Measurements from ENCODE around the gene IGF2.
A peak's percentile ranks its signal among the peaks of the same experiment; 100 is the strongest.

Gene IGF2

DNA sequence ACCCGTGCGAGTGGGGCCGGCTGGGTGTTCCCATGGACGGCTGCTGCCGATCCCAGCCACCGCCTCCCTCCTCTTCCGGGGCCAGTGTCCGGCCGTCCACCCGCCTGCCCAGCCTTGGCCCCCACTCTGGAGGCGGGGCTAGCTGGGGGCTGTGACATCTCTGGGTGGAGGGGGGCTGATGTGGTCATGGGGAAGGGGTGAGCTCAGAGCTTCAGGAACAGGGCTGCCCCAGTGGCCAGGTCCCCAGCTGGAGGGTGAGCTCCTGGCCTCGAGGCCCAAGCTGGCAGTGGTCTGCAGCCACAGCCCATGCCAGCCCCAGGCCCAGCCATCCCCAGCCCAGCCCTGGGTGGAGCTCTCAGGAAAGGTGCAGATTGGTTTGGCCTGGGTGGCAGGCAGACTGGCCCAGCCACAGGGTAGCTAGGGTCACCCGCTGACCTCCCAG, 19.1 kb upstream of the IGF2 start:
- no peak overlapping the region for H3K4me3 ChIP-seq (ENCODE audit: low read depth, low read length)
- no peak for DNase-seq (ENCODE audit: low read depth)
- TF ChIP-seq, protein P1, sequence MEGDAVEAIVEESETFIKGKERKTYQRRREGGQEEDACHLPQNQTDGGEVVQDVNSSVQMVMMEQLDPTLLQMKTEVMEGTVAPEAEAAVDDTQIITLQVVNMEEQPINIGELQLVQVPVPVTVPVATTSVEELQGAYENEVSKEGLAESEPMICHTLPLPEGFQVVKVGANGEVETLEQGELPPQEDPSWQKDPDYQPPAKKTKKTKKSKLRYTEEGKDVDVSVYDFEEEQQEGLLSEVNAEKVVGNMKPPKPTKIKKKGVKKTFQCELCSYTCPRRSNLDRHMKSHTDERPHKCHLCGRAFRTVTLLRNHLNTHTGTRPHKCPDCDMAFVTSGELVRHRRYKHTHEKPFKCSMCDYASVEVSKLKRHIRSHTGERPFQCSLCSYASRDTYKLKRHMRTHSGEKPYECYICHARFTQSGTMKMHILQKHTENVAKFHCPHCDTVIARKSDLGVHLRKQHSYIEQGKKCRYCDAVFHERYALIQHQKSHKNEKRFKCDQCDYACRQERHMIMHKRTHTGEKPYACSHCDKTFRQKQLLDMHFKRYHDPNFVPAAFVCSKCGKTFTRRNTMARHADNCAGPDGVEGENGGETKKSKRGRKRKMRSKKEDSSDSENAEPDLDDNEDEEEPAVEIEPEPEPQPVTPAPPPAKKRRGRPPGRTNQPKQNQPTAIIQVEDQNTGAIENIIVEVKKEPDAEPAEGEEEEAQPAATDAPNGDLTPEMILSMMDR (IDR thresholded peaks at IDR 0.05; ENCODE audit: low read depth, low read length, missing control alignments), result no peak

DNA sequence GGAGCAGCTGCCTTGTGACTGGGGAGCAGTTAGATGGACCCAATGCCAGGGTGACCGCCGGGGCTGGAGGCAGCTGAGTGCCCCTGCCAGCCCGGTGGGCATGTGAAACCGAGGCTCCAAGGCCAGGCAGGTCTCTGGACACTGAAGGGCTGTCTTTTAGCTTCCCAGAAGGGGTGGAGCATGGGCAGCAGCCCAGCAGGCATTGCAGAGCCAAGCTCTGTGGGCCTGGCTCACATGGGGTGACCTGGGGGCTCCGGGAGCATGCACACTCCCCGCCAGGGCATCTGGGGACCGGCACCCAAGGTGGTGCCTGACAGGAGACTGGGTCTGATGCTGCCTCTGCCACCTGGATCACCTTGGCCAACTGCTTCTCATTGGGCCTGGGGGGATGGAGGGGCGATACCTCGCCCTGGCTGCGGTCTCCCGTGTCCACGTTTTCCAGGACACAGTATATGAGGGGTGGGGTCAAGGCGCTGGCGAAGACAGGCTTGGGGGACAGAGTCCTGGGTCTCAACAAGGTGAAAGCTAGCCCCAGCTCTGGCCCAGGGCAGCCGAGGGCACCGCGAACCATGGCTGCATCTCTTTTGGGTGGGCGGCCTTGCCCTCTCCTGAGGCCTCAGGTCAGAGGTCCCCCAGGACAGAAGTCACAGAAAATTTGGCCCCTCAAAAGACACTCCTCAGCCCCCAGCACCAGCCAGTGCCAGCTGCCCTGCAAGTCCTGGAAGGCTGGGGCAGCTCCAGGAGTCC, 18.3 kb upstream of the IGF2 start:
- no peak for DNase-seq (ENCODE audit: low read depth)
- no peak overlapping the region for H3K4me3 ChIP-seq (ENCODE audit: low read depth, low read length)
- TF ChIP-seq, protein P1 (IDR thresholded peaks at IDR 0.05; ENCODE audit: low read depth, low read length, missing control alignments), result no peak

DNA sequence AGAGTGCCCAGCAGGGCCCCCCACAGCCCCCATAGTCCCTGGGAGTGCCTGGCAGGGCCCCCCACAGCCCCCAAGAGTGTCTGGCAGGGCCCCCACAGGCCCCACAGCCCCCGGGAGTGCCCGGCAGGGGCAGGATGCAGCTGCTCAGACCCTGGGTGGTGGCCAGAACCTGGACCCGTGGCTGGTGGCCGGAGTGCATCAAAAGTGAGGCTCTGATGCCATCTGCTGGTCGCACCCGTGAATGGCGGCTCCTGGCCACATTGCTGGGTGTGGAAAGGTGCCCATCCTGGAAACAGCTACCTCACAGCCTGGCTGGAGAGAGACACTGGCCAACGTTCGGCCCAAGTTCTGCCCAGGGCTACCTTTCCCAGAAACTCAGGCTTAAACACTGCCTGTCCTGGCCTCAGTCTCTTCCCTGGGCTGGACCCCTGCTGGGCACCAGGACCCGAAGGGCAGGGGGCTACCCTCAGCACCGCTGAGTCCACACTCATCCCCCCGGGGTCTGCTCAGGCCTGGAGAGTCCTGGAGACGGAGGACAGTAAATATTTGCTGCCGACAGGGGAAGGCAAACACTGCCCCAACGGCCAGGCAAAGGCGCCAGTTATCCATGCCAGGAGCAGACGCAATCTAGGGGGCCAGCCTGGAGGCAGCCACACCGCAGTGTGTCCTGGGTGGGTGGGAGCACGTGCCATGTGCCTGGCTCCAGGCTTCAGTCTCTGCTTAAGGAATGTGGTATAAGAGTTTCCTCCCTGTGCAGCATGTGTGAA, 17.4 kb upstream of the IGF2 start:
- no peak overlapping the region for H3K4me3 ChIP-seq (ENCODE audit: low read depth, low read length)
- no peak for DNase-seq (ENCODE audit: low read depth)
- TF ChIP-seq, protein P1 (IDR thresholded peaks at IDR 0.05; ENCODE audit: low read depth, low read length, missing control alignments), result peak; percentile 81

DNA sequence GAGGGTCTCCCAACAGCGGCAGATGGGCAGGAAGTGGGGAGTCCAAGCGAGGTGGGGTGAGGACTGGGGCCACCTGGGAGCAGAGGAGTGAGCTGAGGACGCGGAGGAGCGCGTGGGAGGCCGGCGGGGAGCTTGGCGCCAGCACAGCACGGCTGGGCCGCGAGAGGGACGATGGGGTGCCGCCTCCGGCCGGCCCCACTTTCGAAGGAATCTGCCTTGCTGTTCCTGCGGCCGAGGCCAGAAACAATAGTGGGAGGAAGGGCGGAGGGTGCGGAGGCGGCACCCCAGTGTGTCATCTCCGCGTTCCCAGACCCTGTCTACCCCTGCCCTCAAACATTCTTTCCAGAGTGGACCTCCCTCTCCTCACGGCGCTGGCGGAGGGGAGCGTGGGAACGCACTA, 16.3 kb upstream of the IGF2 start:
- TF ChIP-seq, protein P1 (IDR thresholded peaks at IDR 0.05; ENCODE audit: low read depth, low read length, missing control alignments), result no peak
- DNase-seq (ENCODE audit: low read depth), result no peak

DNA sequence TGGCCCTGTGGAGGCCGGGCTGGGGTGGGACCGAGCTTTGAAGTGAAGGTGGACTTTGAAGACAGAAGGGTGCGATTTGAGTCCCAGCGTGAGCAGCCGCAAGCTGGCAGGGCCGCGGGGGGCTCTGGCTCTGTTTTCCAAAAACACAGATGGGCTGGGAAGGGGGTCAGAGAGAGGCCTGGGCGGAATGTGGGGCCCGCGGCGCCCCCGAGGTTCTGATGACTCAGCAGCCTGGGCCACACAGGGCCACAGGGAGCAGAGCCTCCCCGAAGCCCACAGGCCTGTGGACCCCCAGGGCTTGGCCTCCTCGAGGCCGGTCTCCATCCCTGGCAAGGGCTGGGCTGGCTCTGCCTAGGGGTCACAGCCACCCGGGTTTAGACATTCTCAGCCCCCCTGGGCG, 15.7 kb upstream of the IGF2 start:
- TF ChIP-seq, protein P1 (IDR thresholded peaks at IDR 0.05; ENCODE audit: low read depth, low read length, missing control alignments), result no peak
- H3K4me3 ChIP-seq (ENCODE audit: low read depth, low read length), result no peak overlapping the region
- no peak for DNase-seq (ENCODE audit: low read depth)

More for the DNA sequence above, 16.3 kb upstream of the IGF2 start:
- H3K4me3 ChIP-seq (ENCODE audit: low read depth, low read length), result no peak overlapping the region

DNA sequence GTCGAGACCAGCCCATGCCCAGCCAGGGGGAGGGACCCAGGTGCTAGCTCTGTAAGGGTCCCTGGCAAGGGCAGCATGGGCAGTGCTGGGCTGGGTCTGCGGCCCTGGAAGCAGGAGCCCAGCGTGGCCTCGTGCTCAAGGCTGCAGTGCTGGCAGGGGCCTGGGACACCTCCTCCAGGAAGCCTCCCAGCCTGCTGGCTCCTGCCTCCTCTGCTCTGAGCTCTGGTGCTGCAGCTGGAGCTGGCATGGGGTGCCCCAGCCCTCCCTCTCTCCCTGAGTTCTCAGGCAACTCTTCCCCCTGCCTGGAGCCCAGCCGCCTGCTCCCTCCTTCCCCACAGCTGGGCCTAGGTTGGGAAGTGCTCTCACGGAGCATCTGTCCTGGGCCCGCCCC, 15.0 kb upstream of the IGF2 start:
- no peak for DNase-seq (ENCODE audit: low read depth)
- TF ChIP-seq, protein P1 (IDR thresholded peaks at IDR 0.05; ENCODE audit: low read depth, low read length, missing control alignments), result no peak
- no peak overlapping the region for H3K4me3 ChIP-seq (ENCODE audit: low read depth, low read length)
